GM12801 (cell line): Measurements from ENCODE around the gene FRMPD2.

Source experiments
- TF ChIP-seq, protein P1 (sequence below): IDR thresholded peaks from one replicate; pipeline ENCODE4 v1.5.1; 2011; ENCODE audit warnings: control low read depth; ENCODE audit not compliant: insufficient read length; ENCODE audit errors: extremely low read depth

The FRMPD2 gene

DNA sequence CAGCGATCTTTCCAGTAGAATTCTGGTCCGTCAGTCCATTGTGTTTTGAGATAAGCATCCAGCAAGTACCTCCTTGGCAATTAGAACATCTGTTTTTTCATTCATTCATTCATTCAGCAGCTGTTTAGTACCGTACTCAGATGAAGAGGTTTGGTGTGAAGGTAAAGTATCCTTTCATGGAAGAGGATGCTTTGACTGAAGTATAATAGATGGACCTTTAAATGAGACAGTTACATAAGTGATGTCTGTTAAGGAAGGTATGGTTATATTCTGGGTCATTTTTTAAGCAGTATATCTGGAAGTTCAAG is 33.2 kb upstream of the FRMPD2 start:
- TF ChIP-seq, protein P1, sequence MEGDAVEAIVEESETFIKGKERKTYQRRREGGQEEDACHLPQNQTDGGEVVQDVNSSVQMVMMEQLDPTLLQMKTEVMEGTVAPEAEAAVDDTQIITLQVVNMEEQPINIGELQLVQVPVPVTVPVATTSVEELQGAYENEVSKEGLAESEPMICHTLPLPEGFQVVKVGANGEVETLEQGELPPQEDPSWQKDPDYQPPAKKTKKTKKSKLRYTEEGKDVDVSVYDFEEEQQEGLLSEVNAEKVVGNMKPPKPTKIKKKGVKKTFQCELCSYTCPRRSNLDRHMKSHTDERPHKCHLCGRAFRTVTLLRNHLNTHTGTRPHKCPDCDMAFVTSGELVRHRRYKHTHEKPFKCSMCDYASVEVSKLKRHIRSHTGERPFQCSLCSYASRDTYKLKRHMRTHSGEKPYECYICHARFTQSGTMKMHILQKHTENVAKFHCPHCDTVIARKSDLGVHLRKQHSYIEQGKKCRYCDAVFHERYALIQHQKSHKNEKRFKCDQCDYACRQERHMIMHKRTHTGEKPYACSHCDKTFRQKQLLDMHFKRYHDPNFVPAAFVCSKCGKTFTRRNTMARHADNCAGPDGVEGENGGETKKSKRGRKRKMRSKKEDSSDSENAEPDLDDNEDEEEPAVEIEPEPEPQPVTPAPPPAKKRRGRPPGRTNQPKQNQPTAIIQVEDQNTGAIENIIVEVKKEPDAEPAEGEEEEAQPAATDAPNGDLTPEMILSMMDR = no peak

DNA sequence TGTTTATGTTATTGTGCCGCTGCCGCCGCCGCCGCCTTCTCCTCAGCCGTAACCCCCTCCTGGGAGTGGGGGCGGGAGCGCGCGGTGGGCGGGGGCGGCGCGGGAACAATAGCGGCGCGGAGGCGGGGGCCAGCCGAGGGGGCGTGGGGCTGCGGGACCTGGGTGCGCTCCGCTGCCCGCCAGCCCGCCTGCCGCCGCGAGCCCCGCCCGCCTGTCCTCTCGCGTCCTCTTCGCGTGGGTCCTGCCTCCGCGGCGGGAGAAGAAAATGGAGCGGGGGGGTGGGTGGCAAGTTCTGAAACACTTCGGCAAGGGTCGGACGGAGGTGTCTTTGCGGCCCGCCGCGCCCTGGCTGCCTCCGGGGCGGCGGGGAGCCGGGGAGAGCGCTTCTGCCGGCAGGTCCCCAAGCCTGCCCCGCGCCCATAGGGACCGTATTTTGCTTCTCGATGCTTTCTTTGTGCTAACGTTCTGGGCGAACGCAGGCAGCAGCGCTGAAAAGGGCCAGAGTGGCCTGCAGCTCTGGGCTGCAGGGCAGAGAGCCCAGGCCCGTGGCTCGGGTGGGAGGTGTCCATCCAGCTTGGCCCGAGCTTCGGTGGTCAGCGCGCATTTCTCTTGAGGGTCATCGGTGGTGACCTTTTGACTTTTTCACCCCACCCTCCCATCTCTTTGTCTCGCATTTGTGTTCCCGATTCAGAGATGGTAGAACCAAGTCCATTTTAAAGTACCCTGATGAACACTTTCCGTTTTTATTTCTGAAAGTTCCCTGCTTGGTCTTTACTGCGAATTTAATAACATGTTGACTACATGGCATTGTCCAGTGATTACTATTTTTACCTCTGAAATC is 32.6 kb upstream of the FRMPD2 start:
- TF ChIP-seq, protein P1 = no peak

DNA sequence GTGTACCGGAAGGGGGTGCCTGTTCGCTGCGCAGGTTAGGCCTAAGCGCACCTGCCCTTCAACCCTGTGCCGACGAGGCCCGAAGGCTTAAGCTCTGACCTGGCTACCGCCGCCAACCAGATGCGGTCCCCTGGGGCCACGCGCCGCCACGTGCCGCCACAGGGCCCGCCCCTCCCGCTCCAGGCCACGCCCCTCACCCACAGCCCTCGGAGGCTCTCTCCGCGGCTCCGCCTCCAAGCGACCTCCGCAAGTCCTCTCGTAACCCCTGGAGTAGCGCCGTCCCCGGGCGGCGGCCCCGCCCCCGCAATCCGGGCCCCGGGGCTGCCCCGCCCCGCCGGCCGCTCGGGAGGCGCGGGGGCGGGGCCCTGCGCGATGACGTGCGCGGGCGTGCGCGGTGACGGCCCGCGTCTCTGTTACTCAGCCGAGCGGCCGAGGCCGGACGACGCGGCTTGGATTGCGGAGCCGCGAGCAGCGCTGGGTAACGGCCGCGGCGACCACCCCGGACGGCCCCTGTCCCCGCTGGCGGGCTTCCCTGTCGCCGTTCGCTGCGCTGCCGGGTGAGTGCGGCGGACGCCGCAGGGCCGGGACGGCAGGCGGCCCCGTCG is 31.9 kb upstream of the FRMPD2 start, which contains the start of gene MAPK8:
TSS of gene MAPK8 (plus strand) at position 413 of the 605 bp plus-strand sequence. CDS start 94,984 bp downstream, outside the sequence.
- TF ChIP-seq, protein P1 = no peak

DNA sequence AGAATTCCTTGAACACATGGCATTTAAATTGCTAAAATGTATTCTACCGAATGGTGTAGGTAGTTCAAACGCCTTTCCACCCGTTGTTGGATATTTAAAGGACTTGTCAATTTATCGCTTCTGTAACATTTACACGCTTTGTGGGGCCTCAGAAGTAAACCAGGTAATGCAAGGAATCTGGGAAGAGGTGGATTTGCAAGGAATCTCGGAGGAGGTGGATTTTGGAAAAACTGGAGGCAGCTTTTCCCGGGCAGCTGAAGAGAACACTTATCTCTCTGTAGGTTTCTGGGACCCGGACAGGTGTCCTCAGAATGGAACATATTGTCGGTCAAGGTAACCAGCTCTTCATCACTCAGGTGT is 31.4 kb upstream of the FRMPD2 start:
- TF ChIP-seq, protein P1 = no peak

DNA sequence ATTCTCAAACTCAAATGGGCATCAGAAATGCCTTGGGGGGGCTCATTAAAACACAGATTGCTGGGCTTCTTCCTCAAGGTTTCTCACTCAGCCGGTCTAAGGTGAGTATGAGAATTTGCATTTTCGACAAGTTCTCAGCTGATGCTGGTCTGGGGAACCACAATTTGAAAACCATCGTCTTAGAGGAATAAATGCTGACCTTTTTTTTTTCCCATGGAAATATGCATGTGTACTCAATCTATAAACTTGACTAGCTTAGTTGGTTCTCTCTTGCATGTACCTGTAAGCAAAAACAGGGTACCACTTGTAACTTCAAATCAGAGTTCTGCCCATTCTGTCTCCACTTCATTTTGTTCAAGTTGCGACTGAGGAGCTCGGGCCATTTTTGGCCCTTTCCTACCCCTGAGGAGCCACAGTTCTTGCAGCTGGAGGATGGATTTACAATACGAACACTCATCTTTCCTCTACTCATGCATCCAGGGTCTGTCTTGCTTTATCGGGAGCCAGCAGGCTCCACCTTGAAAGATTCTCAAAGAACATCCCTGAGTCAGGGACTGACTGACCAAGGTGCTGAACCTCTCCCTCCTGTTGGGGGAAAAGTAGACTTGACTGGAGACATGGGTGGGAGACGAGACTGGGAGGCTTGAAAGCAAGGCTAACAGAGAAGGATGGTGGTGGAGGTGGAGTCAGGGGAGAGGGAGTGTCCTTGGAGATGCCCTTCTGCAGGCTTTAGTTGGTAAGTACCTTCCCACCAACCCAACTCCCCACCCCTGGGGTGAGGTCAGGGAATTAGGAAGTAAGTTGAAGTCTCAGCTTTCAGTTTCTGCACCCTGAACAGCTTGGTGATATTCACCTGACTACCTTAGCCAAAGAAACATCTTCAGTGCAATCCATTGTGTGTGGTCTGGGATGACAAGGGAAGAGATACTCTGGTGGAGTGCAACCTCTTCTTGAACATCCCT is 28.3 kb upstream of the FRMPD2 start:
- TF ChIP-seq, protein P1 = no peak

DNA sequence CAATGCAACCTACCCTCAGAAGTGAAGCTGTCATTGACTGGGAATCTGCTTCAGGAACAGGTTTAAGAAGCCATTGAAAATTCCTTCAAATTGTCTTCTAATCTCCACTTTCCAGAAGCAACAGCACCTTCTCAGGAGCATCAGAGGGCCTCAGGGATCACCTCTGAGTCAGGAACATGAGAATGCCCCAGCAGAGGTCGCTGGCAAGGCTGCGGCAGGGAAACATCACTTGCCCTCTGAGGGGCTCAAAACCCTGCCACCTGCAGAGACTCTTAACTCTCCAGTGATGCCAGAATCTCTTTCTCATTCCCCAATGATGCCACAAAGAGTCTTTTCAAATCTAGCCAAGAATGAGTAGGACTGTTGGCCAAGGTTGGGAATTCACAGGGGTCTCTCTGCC is 26.1 kb upstream of the FRMPD2 start:
- TF ChIP-seq, protein P1 = no peak

DNA sequence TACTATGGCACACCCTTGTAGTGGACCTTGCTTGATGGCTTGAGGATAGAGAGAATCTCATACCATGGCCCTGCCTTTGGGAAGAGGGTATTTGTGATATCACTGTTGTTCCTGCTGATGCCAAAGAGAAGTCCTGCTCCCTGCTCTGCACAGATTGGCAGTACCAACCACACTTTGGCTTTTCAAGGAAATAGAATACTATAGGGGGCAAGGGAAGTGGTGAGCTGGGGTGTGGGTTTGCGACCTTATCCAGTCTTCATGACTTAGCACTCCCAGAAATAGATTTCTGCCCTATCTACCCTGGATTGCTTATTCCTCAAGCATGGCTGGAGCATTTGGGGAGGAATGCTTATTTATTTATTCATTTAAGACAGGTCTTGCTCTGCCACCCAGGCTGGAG is 25.2 kb upstream of the FRMPD2 start:
- TF ChIP-seq, protein P1 = no peak
